ENCODE results near the gene MIEF2.

Gene MIEF2

GRCh38 chr17:18257982-18258355, 2.5 kb upstream of the MIEF2 start:
- TF ChIP-seq CTCF (IDR thresholded peaks at IDR 0.05; ENCODE audit: low read depth, low read length) = no peak; the same call in 1 of the 2 replicates
- no peak for DNase-seq (ENCODE audit: extremely low read depth, low read depth)

DNA sequence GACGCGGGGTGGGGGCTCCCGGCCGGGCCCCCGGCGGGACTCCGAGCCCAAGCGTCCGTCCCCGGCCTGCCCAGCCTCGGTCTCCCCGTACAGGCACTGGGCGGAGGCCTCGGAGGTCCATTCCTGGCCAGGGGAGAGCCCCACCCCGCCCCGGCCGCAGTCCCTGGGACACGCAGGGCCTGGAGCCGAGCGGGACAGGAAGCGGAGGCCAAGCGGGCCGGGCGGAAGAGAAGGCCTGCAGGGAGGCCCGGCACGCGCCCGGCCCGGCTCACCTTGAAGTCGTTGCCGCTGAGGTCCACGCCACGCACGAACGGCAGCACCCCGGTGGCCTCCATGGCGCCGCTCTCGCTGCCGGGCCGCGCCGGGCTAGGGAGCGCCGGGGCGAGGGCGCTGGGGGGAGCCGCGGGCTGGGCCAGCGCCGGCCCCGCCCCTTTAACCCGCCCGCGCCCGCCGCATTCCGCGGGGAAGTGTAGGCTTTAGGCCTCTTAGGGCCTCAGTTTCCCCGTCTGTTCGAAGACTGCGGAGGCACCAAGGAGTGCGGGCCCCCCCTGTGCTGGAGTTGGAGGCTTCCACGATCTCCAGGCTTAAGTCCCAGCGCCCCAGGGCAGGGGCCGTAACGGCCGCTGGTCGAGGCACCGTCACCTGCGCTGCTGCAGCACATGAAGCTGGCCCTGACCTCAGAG, 2.0 kb upstream of the MIEF2 start, which contains the start of gene FLII:
Gene FLII (minus strand): TSS at position 383 of the 683 bp plus-strand sequence. CDS start 48 bp downstream, at position 335.
- TF ChIP-seq CTCF (IDR thresholded peaks at IDR 0.05; ENCODE audit: low read depth, low read length) = no peak
- no peak for DNase-seq (ENCODE audit: extremely low read depth, low read depth)

DNA sequence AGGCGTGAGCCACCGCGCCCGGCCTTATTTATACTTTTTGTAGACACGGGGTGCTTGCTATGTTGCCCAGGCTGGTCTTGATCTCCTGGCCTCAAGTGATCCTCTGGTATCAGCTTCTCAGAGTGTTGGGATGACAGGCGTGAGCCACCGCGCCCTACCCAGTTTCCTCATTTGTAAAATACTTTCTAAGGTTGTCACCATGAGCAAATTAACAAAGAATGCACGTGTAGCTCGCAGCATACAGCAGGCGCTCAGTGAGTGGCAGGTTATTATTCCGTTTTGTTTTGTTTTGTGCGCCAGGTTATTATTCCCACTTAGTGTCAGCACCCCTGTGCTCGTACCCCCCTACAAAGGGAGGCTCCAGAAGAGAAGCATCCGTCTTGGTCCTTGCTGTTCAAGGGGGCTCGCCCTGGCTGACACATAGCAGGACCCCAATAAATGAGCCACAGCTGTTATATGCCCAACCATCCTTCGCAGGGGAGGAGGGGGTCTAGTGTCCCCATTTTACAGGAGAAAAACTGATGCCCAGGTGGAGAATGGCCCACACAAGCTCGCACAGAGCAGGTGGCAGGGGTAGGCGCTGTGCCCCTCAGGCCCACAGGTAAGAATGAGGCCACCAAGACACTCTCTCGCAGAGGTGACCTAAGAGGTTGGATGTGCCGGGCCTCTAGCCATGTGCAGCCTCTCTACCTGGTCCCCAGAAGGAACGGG, 686 bp upstream of the MIEF2 start:
- no peak for TF ChIP-seq CTCF (IDR thresholded peaks at IDR 0.05; ENCODE audit: low read depth, low read length)
- DNase-seq (ENCODE audit: extremely low read depth, low read depth) = no peak

DNA sequence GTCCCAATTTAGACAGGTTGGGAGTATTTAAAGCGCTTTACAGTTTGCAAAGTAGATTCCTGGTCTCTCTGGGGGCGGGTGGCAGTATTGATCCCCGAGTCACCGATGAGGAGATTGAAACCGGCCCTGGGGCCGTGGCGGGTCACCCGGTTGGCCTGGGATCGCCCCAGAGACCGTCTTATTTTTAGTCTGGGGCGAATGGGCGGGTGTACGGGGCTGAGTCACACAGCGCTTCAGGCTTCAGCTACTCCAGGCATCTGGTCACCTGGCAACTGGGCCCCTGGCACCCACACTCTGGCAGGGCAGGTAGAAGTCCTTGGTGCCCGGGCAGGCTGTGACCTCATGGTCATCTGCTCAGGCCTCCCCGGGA, 669 bp downstream of the MIEF2 start:
- TF ChIP-seq CTCF (IDR thresholded peaks at IDR 0.05; ENCODE audit: low read depth, low read length) = no peak
- DNase-seq (ENCODE audit: extremely low read depth, low read depth) = no peak

GRCh38 chr17:18261659-18262058, 1.2 kb downstream of the MIEF2 start:
- no peak for DNase-seq (ENCODE audit: extremely low read depth, low read depth)
- no peak for TF ChIP-seq CTCF (IDR thresholded peaks at IDR 0.05; ENCODE audit: low read depth, low read length)

- TF ChIP-seq CTCF (IDR thresholded peaks at IDR 0.05; ENCODE audit: low read depth, low read length) = no peak
- no peak for DNase-seq (ENCODE audit: extremely low read depth, low read depth)
Observed at GRCh38 chr17:18262111-18262510, 1.6 kb downstream of the MIEF2 start.

- TF ChIP-seq CTCF (IDR thresholded peaks at IDR 0.05; ENCODE audit: low read depth, low read length) = no peak
- no peak for DNase-seq (ENCODE audit: extremely low read depth, low read depth)
Observed at GRCh38 chr17:18262641-18263040, 2.2 kb downstream of the MIEF2 start.
